SK-N-SH treated with all-trans-retinoic acid at 6 μM for 48 hours (cell line): ENCODE data around the gene PDCD1.
"Not testable (repeated sequence)": the region's sequence is repeated elsewhere in the genome, so short reads cannot be mapped to it uniquely, and the experiment has no call there.

Source experiments
- ARNTL ChIP-seq: fragments of 450-650 bp; formaldehyde crosslinking; IDR thresholded peaks from 2 replicates; pipeline ENCODE4 v1.5.0; 2020; ENCODE audit warnings: low read depth, mild to moderate bottlenecking, moderate library complexity, borderline replicate concordance
- CSDC2 ChIP-seq: fragments of 250-450 bp; sonication (Bioruptor Pico); IDR thresholded peaks from 2 replicates; pipeline ENCODE4 v1.5.0; 2020; ENCODE audit warnings: mild to moderate bottlenecking, moderate library complexity
- ESRRG ChIP-seq: fragments of 250-450 bp; sonication (Bioruptor Pico); IDR thresholded peaks from 2 replicates; pipeline ENCODE4 v1.6.1; 2021; ENCODE audit warnings: mild to moderate bottlenecking
- ISL1 ChIP-seq: fragments of 250-450 bp; sonication (Bioruptor Pico); IDR thresholded peaks from 2 replicates; pipeline ENCODE4 v2.1.2; 2022; ENCODE audit warnings: mild to moderate bottlenecking, moderate library complexity
- PATZ1 ChIP-seq: fragments of 250-450 bp; sonication (Bioruptor Pico); IDR thresholded peaks from 2 replicates; pipeline ENCODE4 v1.8.0; 2020; ENCODE audit warnings: mild to moderate bottlenecking, moderate library complexity, borderline replicate concordance
- RARB ChIP-seq: fragments of 250-450 bp; sonication (Bioruptor Pico); IDR thresholded peaks from 2 replicates; pipeline ENCODE4 v1.8.0; 2021; ENCODE audit warnings: mild to moderate bottlenecking, moderate library complexity
- SNAI2 ChIP-seq: fragments of 250-450 bp; sonication (Bioruptor Pico); IDR thresholded peaks from 2 replicates; pipeline ENCODE4 v1.5.0; 2020; ENCODE audit warnings: mild to moderate bottlenecking, moderate library complexity
- TCF4 ChIP-seq: fragments of 250-450 bp; sonication (Bioruptor Pico); IDR thresholded peaks from 2 replicates; pipeline ENCODE4 v1.8.0; 2021; ENCODE audit warnings: mild to moderate bottlenecking, moderate library complexity, borderline replicate concordance
- ZFP3 ChIP-seq: fragments of 250-450 bp; sonication (Bioruptor Pico); IDR thresholded peaks from 2 replicates; pipeline ENCODE4 v1.5.0; 2020; ENCODE audit warnings: mild to moderate bottlenecking, moderate library complexity
- ZFP30 ChIP-seq: fragments of 450-650 bp; formaldehyde crosslinking; IDR thresholded peaks from 2 replicates; pipeline ENCODE4 v1.5.0; 2022; ENCODE audit warnings: mild to moderate bottlenecking, moderate library complexity
- TF ChIP-seq, protein P1 (sequence below): fragments of 250-450 bp; sonication (Bioruptor Pico); IDR thresholded peaks from 2 replicates; pipeline ENCODE4 v1.5.0; 2020; ENCODE audit warnings: mild to moderate bottlenecking, moderate library complexity
- TF ChIP-seq, protein P2 (sequence below): fragments of 250-450 bp; sonication (Bioruptor Pico); IDR thresholded peaks from 2 replicates; pipeline ENCODE4 v1.5.1; 2020; ENCODE audit warnings: low read depth, mild to moderate bottlenecking, moderate library complexity
- TF ChIP-seq, protein P3 (sequence below): fragments of 250-450 bp; sonication (Bioruptor Pico); IDR thresholded peaks from 2 replicates; pipeline ENCODE4 v1.8.0; 2021; ENCODE audit warnings: low read depth, mild to moderate bottlenecking, moderate library complexity, borderline replicate concordance

DNA sequence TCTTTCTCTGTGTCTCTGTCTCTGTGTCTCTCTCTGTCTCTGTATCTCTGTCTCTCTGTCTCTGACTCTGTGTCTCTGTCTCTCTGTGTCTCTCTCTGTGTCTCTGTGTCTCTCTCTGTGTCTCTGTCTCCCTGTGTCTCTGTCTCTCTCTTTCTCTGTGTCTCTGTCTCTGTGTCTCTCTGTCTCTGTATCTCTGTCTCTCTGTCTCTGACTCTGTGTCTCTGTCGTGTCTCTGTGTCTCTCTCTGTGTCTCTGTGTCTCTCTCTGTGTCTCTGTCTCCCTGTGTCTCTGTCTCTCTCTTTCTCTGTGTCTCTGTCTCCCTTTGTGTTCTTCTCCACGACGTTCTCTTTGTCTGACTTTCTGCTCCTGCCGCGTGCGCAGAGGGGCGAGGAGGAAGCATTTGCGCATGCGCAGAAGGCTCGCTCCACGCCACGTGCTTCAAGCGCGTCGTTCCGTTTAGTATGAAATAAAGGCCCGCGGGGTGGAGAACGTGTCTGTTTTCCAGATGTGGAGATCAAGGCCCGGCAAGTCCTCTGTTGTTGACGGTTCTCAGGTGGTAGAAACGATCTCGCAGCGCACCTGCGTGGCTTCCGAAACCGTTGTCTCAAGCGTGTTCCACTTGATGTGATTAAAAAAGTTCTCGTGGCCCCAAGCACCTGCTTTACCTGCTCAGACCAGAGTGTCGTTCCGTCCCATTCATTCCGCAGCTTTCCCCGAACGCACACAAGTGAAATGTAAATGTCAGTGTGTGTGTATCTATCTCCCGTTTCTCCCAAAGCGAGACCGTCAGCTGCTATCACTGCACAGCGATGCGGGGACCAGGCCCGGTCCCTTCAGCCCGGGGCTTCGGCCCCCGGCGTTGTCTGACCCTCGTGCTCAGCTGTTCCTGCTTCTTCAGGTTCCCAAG, 34.9 kb downstream of the PDCD1 start:
- TF ChIP-seq, protein P1, sequence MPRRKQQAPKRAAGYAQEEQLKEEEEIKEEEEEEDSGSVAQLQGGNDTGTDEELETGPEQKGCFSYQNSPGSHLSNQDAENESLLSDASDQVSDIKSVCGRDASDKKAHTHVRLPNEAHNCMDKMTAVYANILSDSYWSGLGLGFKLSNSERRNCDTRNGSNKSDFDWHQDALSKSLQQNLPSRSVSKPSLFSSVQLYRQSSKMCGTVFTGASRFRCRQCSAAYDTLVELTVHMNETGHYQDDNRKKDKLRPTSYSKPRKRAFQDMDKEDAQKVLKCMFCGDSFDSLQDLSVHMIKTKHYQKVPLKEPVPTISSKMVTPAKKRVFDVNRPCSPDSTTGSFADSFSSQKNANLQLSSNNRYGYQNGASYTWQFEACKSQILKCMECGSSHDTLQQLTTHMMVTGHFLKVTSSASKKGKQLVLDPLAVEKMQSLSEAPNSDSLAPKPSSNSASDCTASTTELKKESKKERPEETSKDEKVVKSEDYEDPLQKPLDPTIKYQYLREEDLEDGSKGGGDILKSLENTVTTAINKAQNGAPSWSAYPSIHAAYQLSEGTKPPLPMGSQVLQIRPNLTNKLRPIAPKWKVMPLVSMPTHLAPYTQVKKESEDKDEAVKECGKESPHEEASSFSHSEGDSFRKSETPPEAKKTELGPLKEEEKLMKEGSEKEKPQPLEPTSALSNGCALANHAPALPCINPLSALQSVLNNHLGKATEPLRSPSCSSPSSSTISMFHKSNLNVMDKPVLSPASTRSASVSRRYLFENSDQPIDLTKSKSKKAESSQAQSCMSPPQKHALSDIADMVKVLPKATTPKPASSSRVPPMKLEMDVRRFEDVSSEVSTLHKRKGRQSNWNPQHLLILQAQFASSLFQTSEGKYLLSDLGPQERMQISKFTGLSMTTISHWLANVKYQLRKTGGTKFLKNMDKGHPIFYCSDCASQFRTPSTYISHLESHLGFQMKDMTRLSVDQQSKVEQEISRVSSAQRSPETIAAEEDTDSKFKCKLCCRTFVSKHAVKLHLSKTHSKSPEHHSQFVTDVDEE (CRISPR knock-in tag) = not testable (repeated sequence)
- not testable (repeated sequence) for TF ChIP-seq RARB (CRISPR knock-in tag); ARNTL (CRISPR knock-in tag); PATZ1; ESRRG (CRISPR knock-in tag); CSDC2; ZFP30 (CRISPR knock-in tag); SNAI2 (CRISPR knock-in tag); ZFP3 (CRISPR knock-in tag); TCF4 (CRISPR knock-in tag); ISL1
- TF ChIP-seq, protein P2, sequence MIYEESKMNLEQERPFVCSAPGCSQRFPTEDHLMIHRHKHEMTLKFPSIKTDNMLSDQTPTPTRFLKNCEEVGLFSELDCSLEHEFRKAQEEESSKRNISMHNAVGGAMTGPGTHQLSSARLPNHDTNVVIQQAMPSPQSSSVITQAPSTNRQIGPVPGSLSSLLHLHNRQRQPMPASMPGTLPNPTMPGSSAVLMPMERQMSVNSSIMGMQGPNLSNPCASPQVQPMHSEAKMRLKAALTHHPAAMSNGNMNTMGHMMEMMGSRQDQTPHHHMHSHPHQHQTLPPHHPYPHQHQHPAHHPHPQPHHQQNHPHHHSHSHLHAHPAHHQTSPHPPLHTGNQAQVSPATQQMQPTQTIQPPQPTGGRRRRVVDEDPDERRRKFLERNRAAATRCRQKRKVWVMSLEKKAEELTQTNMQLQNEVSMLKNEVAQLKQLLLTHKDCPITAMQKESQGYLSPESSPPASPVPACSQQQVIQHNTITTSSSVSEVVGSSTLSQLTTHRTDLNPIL (CRISPR knock-in tag) = not testable (repeated sequence)
- TF ChIP-seq, protein P3, sequence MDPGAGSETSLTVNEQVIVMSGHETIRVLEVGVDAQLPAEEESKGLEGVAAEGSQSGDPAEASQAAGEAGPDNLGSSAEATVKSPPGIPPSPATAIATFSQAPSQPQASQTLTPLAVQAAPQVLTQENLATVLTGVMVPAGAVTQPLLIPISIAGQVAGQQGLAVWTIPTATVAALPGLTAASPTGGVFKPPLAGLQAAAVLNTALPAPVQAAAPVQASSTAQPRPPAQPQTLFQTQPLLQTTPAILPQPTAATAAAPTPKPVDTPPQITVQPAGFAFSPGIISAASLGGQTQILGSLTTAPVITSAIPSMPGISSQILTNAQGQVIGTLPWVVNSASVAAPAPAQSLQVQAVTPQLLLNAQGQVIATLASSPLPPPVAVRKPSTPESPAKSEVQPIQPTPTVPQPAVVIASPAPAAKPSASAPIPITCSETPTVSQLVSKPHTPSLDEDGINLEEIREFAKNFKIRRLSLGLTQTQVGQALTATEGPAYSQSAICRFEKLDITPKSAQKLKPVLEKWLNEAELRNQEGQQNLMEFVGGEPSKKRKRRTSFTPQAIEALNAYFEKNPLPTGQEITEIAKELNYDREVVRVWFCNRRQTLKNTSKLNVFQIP (CRISPR knock-in tag) = not testable (repeated sequence)
